Adrenal gland (tissue), 5 donors: ENCODE data around the gene TMBIM6.

ENCODE experiments used
- POLR2A ChIP-seq, 2 donors: fragments of 450-650 bp; IDR thresholded peaks; one replicate each; pipeline ENCODE4 v1.6.1; 2017; ENCODE audit warnings: antibody characterized with exemption in 2 of 2, mild to moderate bottlenecking in 2 of 2, moderate library complexity in 1 of 2
- TF ChIP-seq, protein P1 (sequence below), 6 experiments: fragments of 450-650 bp in 4 of 6; fragments of 200-600 bp in 2 of 6; sonication (generic) in 1 of 6; IDR thresholded peaks; 1 replicate in 5 of 6; 2 replicates in 1 of 6; pipeline versions ENCODE4 v1.5.1 to v1.8.0; 2016 to 2021; ENCODE audit warnings: antibody characterized with exemption in 6 of 6, mild to moderate bottlenecking in 2 of 6, moderate library complexity in 1 of 6
- donor health status: DM: no; HTN: no; CAD: no.

- TF ChIP-seq, protein P1, sequence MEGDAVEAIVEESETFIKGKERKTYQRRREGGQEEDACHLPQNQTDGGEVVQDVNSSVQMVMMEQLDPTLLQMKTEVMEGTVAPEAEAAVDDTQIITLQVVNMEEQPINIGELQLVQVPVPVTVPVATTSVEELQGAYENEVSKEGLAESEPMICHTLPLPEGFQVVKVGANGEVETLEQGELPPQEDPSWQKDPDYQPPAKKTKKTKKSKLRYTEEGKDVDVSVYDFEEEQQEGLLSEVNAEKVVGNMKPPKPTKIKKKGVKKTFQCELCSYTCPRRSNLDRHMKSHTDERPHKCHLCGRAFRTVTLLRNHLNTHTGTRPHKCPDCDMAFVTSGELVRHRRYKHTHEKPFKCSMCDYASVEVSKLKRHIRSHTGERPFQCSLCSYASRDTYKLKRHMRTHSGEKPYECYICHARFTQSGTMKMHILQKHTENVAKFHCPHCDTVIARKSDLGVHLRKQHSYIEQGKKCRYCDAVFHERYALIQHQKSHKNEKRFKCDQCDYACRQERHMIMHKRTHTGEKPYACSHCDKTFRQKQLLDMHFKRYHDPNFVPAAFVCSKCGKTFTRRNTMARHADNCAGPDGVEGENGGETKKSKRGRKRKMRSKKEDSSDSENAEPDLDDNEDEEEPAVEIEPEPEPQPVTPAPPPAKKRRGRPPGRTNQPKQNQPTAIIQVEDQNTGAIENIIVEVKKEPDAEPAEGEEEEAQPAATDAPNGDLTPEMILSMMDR (IDR thresholded peaks at IDR 0.05): no peak
- TF ChIP-seq POLR2A (IDR thresholded peaks at IDR 0.05): no peak
Observed at GRCh38 chr12:49796155-49796554, 54.8 kb downstream of the TMBIM6 start.
